Rectal smooth muscle tissue (tissue), 1 donor: Measurements from ENCODE around the gene LRFN2.

Source experiments
- H3K27ac ChIP-seq: one replicate; pipeline ENCODE4 v1.7.0; 2013; ENCODE audit warnings: low read depth, low read length, inconsistent platforms
- H3K27me3 ChIP-seq: one replicate; pipeline ENCODE4 v1.7.0; 2013; ENCODE audit warnings: low read length; ENCODE audit not compliant: control insufficient read depth, insufficient read depth
- H3K36me3 ChIP-seq: one replicate; pipeline ENCODE4 v1.7.0; 2013; ENCODE audit warnings: low read length; ENCODE audit not compliant: control insufficient read depth, insufficient read depth
- H3K4me1 ChIP-seq: one replicate; pipeline ENCODE4 v1.7.0; 2013; ENCODE audit warnings: low read length; ENCODE audit not compliant: control insufficient read depth, insufficient read depth
- H3K4me3 ChIP-seq: one replicate; pipeline ENCODE4 v1.7.0; 2013; ENCODE audit warnings: low read length
- H3K9ac ChIP-seq: one replicate; pipeline ENCODE4 v1.7.0; 2013; ENCODE audit warnings: low read length

The LRFN2 gene

DNA sequence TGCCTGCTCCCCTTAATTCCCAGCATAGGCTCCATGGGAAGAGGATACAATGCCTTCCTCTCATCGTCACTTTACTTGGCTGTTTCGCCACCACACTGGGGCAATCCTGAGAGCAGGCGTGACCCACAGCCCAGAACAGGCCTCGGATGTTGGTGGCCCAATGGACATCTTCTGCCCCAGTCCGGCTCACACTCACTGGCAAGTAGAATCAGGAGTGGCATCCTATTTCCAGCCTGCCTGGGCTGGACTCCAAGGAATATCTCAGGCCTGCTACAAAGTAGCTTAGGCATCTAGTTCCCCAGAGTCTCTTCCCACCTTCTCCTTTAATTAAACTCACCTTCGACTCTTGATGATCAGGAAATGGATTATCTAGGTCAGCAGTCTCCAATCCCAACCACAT is 110.5 kb downstream of the LRFN2 start:
- Histone ChIP-seq H3K27ac (no peak overlapping the region), H3K27me3 (peaks cover 2% of the 10 kb centered on the region), H3K9ac (no peak overlapping the region), H3K4me3 (no peak overlapping the region), H3K4me1 (no peaks in the 10 kb centered on the region), H3K36me3 (no peaks in the 10 kb centered on the region)

DNA sequence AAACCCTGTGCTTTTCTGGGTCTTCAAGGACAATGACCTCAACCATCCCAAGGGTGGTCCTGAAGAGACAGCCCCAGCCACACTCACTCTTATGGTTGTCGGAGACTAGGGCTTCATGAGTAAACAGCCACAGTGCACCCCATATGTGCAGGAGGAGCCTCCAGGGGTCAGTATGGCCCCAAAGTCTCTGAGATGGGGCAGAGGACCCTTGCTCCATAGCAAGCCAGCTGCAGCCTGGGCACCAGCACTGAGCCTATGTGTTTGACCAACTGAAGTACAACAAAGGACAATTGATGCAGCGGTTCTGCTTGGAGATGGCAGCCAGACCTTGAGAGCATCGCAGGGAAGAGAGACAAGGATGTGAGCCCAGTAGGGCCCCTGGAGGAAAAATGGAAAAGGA is 112.2 kb downstream of the LRFN2 start:
- no peak overlapping the region for H3K9ac ChIP-seq
- no peak overlapping the region for H3K4me3 ChIP-seq
- no peak overlapping the region for H3K27ac ChIP-seq
- H3K27me3 ChIP-seq, result peaks cover 2% of the 10 kb centered on the region
- no peaks in the 10 kb centered on the region for H3K4me1 ChIP-seq
- no peaks in the 10 kb centered on the region for H3K36me3 ChIP-seq

DNA sequence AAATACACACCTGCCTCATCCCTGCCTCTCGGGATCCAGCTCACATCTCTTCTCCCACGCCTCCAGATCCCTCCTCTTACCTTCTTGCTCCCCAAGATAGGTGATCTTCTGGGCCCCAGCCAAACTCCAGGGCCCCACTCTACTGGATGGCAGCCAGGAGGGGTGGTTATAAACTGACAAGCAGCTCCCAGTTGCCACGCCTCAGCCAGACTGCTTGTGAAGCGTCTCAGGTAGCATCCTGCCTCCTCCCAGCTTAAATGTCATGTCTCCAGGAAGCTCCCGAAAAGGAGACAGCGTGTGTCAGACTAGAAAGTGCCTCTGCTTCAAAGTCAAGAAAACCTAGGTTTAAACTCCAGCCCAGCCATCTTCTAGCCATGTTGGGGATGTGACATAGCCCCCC is 114.1 kb downstream of the LRFN2 start:
- no peaks in the 10 kb centered on the region for H3K4me1 ChIP-seq
- no peaks in the 10 kb centered on the region for H3K36me3 ChIP-seq
- H3K4me3 ChIP-seq, result no peak overlapping the region
- peaks cover 2% of the 10 kb centered on the region for H3K27me3 ChIP-seq
- H3K27ac ChIP-seq, result no peak overlapping the region
- H3K9ac ChIP-seq, result no peak overlapping the region

DNA sequence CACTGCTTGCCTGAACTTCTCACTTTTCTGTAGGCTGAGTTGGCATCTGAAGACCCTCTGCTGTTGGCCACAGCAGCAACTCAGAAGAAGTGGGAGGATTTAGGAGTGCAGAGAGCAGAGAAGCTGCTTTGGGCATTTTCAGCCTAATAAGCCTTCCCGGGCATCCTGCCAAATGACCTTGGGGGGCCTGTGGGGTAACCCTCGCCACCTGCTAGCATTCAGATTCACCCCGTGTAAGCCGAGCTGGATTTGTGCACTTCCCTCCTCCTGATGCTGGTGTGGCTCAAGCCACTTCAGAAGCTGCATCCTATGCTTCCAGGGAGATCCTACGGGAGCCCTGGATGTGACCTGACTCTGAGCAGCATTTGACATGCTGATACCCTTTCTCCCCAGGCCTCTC is 114.8 kb downstream of the LRFN2 start:
- H3K4me1 ChIP-seq, result no peaks in the 10 kb centered on the region
- no peaks in the 10 kb centered on the region for H3K36me3 ChIP-seq
- H3K4me3 ChIP-seq, result no peak overlapping the region
- no peak overlapping the region for H3K9ac ChIP-seq
- H3K27me3 ChIP-seq, result no peaks in the 10 kb centered on the region
- H3K27ac ChIP-seq, result no peak overlapping the region

DNA sequence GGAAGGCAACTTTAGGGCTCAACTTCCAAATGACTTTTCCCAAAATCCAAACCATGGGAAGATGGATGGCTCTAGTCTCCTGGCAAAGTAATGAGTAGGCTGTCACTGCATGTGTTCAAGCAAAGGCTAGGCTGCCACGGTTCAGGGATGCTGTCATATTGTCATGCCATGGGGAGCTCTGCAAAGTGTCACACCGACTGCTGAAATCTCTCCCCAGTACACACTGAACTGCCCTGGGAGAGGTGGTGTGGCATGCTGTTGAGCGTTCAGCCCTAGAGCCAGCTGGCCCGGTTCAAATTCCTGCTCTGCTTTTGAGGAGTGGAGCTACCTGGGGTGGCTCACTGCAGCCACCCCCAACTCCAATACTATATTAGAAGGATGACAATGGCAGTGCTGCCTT is 115.9 kb downstream of the LRFN2 start:
- H3K27me3 ChIP-seq, result no peaks in the 10 kb centered on the region
- H3K4me3 ChIP-seq, result no peak overlapping the region
- no peaks in the 10 kb centered on the region for H3K4me1 ChIP-seq
- no peak overlapping the region for H3K9ac ChIP-seq
- no peaks in the 10 kb centered on the region for H3K36me3 ChIP-seq
- no peak overlapping the region for H3K27ac ChIP-seq

DNA sequence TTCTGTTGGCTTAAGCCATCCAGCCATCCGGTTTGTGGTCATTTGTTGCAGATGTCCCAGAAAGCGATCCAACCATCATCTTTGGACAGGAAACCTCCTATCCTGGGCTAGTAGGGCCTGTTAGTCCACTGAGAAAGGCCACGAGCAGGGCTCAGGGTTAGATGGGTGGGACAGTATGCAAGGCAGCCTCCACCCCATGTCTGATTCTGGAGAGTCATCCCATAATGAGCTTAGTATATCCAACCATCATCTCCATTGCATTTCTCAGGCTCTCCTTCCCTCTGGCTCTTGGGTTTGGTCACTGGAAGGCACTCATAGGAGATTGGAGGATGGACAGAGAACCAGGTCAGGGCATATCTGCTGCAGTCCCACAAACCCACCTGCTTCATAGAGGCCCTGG is 117.8 kb downstream of the LRFN2 start:
- H3K36me3 ChIP-seq, result no peaks in the 10 kb centered on the region
- no peaks in the 10 kb centered on the region for H3K4me1 ChIP-seq
- no peak overlapping the region for H3K27ac ChIP-seq
- no peak overlapping the region for H3K4me3 ChIP-seq
- H3K9ac ChIP-seq, result no peak overlapping the region
- H3K27me3 ChIP-seq, result no peaks in the 10 kb centered on the region

DNA sequence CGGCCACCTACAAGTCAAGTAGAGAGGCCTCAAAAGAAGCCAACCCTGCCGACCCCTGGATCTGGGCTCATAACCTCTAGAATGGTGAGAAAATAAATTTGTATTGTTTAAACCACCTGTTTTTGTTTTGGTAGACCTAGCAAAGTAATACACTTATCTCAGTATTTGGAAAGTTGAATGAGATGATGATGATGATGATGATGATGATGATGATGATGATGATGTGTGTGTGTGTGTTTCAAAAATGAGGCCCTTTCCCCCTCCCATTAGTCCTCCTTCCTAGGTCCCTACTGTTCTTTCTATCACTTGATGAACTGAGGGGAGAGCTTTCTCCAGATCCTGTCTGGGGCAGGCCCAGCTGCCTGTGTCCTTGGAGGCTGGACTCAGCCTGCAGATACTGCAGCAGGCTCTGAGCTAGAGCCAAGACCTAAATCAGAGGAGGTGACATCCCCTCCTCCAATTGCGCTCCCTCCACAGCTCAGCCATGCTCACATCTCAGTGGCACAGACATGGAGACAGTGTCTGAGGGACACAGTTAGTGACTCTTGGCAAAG is 120.1 kb downstream of the LRFN2 start:
- Histone ChIP-seq H3K4me1 (no peaks in the 10 kb centered on the region), H3K4me3 (no peak overlapping the region), H3K36me3 (no peaks in the 10 kb centered on the region), H3K27me3 (no peaks in the 10 kb centered on the region), H3K9ac (no peak overlapping the region), H3K27ac (no peak overlapping the region)

DNA sequence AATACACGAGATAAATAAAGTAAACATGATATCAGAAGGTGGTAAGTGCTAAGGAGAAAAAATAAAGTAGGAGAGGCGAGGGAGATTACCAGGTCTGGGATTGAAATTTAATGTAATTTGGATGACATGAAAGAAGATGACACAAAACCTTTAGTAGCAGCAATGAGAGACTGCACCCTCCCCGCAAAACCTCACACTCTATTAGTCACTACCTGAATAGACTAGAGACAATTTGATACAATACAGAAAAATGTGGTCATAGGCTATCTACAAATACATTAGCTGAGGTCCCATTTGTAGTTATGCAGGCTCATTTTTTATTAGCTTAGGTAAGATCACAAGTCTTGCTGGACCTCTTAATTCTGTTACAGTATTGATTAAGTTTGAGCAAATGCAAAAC is 125.5 kb downstream of the LRFN2 start:
- no peak overlapping the region for H3K9ac ChIP-seq
- no peak overlapping the region for H3K4me3 ChIP-seq
- no peak overlapping the region for H3K27ac ChIP-seq
- H3K27me3 ChIP-seq, result no peaks in the 10 kb centered on the region
- no peaks in the 10 kb centered on the region for H3K36me3 ChIP-seq
- no peaks in the 10 kb centered on the region for H3K4me1 ChIP-seq

DNA sequence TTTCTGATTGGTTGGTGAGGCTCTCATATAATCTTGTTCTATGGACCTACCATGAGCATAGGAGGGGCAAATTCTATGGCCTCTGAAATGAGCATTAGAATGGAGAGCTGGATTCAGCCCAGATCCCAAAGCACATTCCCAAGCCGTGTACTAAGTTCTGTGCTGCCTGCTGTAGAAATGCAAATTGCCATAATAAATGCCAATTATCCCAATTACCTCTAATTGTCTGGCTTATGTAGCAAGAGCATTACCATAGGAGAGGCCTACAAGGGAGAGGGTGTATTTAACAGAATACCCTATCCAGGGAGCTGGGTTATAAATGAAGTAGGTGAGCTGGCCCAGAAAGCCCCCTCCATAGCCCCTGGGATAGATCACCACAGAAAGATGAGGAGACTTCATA is 126.8 kb downstream of the LRFN2 start:
- Histone ChIP-seq H3K9ac (no peak overlapping the region), H3K4me1 (no peaks in the 10 kb centered on the region), H3K27me3 (no peaks in the 10 kb centered on the region), H3K36me3 (no peaks in the 10 kb centered on the region), H3K4me3 (no peak overlapping the region), H3K27ac (no peak overlapping the region)

DNA sequence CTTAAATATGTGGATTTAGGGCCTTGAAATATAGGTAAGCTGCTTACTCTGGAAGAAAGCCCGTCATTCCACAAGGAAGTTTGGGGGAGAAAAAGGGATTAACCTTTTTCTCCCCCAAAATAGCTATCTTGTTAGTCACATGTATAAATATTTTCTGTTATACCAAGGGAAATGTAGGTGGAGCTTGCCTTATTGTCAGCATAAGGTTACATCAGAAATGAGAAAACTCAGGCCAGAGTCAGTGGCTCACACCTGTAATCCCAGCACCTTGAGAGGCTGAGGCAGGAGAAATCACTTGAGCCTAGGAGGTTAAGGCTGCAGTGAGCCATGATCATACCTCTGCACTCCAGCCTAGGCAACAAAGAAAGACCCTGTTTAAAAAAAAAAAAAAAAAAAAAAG is 129.9 kb downstream of the LRFN2 start:
- no peak overlapping the region for H3K9ac ChIP-seq
- H3K4me1 ChIP-seq, result no peaks in the 10 kb centered on the region
- no peak overlapping the region for H3K4me3 ChIP-seq
- no peak overlapping the region for H3K27ac ChIP-seq
- H3K36me3 ChIP-seq, result no peaks in the 10 kb centered on the region
- H3K27me3 ChIP-seq, result no peaks in the 10 kb centered on the region

DNA sequence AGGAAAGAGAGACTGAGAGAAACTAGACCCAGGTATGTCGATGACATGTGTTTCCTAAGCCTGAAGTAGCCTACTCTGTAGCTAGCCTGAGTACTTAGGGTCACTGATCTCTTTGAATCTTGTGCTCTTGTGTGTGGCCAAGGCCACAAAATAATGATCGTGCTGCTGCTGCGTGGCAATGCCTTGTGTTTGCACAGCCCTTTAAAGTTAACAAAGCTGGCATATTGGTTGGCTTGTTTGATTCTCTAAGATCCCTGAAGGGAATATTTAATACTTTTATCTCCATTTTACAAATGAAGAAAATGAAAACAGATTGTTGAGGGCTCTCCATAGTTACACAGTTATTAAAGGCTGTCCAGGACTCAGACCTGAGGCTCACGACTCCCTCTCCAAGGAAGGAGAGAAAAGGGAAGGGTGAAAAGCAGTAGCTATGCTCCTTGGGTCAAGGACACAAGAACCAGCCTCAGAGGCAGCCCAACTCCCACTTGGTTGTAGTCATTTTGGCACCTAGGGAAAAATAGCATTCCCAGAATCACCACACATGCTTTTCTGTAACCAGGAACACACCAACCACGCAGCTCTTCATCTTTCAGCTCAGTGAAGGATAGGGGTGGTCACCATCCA is 130.7 kb downstream of the LRFN2 start:
- Histone ChIP-seq H3K36me3 (no peaks in the 10 kb centered on the region), H3K27me3 (no peaks in the 10 kb centered on the region), H3K9ac (no peak overlapping the region), H3K4me3 (no peak overlapping the region), H3K4me1 (no peaks in the 10 kb centered on the region), H3K27ac (no peak overlapping the region)

DNA sequence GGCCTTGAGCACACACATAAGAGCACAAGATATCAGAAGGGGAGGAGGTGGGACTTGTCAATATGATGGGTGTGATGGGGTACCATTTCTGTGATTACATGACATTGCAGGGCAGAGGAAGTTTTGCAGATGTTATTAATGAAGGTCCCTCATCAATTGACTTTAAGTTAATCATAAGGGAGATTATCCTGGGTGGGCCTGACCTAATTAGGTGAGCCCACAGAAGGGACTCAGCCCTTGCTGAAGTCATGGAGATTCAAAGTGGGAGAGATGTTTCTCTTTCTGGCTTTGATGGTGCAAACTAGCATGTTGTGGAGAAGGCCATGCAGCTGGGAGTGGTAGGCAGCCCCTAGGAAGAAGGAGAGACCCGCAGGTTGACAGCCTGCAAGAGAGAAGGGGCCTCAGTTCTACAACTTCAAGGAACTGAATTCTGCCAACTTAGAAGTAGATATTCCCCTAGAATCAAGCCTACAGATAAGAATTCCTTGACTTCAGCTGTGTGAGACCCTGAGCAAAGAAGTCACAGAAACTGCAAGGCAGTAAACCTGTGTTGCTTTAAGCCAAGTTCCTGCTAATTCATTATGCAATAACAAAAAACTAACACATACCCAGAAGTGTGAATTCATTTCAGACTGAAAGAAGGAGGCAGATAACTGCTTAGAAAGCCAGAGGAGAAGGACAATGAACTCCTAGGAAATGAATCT is 131.3 kb downstream of the LRFN2 start:
- H3K27ac ChIP-seq, result no peak overlapping the region
- no peak overlapping the region for H3K4me3 ChIP-seq
- H3K36me3 ChIP-seq, result no peaks in the 10 kb centered on the region
- H3K27me3 ChIP-seq, result no peaks in the 10 kb centered on the region
- no peaks in the 10 kb centered on the region for H3K4me1 ChIP-seq
- H3K9ac ChIP-seq, result no peak overlapping the region

DNA sequence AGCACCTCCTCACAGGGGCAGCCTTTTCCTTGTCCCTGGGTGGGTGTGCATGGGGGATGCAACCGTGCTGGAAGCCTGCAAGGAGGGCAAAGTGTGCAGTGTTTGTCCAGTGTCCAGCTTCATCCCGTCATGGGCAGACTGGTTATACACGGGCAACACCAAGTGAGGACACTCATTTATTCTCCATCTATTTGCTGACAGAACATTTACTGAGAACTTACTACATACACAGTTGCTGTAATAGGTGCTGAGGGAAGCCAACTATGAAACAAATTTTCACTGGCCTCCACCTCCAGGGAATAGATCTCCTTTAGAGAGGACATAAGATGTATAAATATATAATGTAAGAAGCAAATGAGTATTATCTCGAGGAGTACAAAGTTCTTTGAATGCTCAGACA is 136.7 kb downstream of the LRFN2 start:
- Histone ChIP-seq H3K4me3 (no peak overlapping the region), H3K27ac (no peak overlapping the region), H3K4me1 (no peaks in the 10 kb centered on the region), H3K9ac (no peak overlapping the region), H3K27me3 (no peaks in the 10 kb centered on the region), H3K36me3 (no peaks in the 10 kb centered on the region)
